SU-DHL-6 (cell line): ENCODE results near the gene PLXND1.

Source experiments
- H2AFZ ChIP-seq: fragments of 200-600 bp; sonication (generic); 2 replicates; pipeline ENCODE4 v1.6.1; 2014; ENCODE audit warnings: low read depth, mild to moderate bottlenecking, moderate library complexity, mixed read lengths, antibody characterized with exemption, low read length; ENCODE audit not compliant: severe bottlenecking
- H3F3A ChIP-seq: fragments of 200-600 bp; shearing (Covaris generic); 2 replicates; pipeline ENCODE4 v1.6.0; 2016; ENCODE audit warnings: antibody characterized with exemption, mild to moderate bottlenecking; ENCODE audit not compliant: insufficient read depth
- H3K27ac ChIP-seq: fragments of 200-600 bp; sonication (generic); 2 replicates; pipeline ENCODE4 v1.5.1; 2016; ENCODE audit warnings: low read depth, mild to moderate bottlenecking, low read length, moderate library complexity, mixed read lengths
- H3K27me3 ChIP-seq: fragments of 200-600 bp; sonication (generic), shearing (Covaris generic); 2 replicates; pipeline ENCODE4 v1.6.0; 2014; ENCODE audit warnings: mild to moderate bottlenecking, low read length
- H3K36me3 ChIP-seq: fragments of 200-600 bp; sonication (generic); 2 replicates; pipeline ENCODE4 v1.6.1; 2014; ENCODE audit warnings: mild to moderate bottlenecking, low read length, mixed read lengths
- H3K4me2 ChIP-seq: fragments of 300-600, 200-600 bp; shearing (Covaris generic), sonication (generic); 2 replicates; pipeline ENCODE4 v1.6.0; 2014; ENCODE audit warnings: low read length, low read depth, mild to moderate bottlenecking; ENCODE audit not compliant: poor library complexity, severe bottlenecking
- H3K4me3 ChIP-seq: fragments of 200-600 bp; sonication (generic); 2 replicates; pipeline ENCODE4 v1.5.1; 2014; ENCODE audit warnings: antibody characterized with exemption, low read length, mild to moderate bottlenecking, mixed read lengths; ENCODE audit not compliant: insufficient read depth, poor library complexity, severe bottlenecking
- H3K79me2 ChIP-seq: fragments of 200-600 bp; sonication (generic); 2 replicates; pipeline ENCODE4 v1.6.1; 2014; ENCODE audit warnings: mild to moderate bottlenecking, low read length, moderate library complexity; ENCODE audit not compliant: insufficient read depth
- H3K9ac ChIP-seq: fragments of 200-600 bp; sonication (generic); 2 replicates; pipeline ENCODE4 v1.7.0; 2014; ENCODE audit warnings: mild to moderate bottlenecking, low read length
- H3K9me2 ChIP-seq: fragments of 200-600 bp; sonication (generic); replicated peaks from 2 replicates; pipeline ENCODE4 v1.6.1; 2014; ENCODE audit warnings: low read length; ENCODE audit not compliant: insufficient read depth
- H3K9me3 ChIP-seq: fragments of 200-600 bp; sonication (generic); 2 replicates; pipeline ENCODE4 v1.6.1; 2014; ENCODE audit warnings: low read length, mixed read lengths; ENCODE audit not compliant: insufficient read depth
- H4K20me1 ChIP-seq: fragments of 200-600 bp; sonication (generic); 2 replicates; pipeline ENCODE4 v1.6.1; 2014; ENCODE audit warnings: low read depth, mild to moderate bottlenecking, antibody characterized with exemption, low read length, moderate library complexity, mixed read lengths
- EZH2phosphoT487 ChIP-seq: fragments of 200-600 bp; sonication (generic), shearing (Covaris generic); conservative IDR thresholded peaks from 2 replicates; pipeline ENCODE4 v1.6.1; 2018; ENCODE audit warnings: mild to moderate bottlenecking, antibody characterized with exemption, low read length, moderate library complexity, mixed read lengths
- TF ChIP-seq, protein P1 (sequence below): fragments of 200-600 bp; sonication (generic); IDR thresholded peaks from one replicate; pipeline ENCODE4 v1.5.1; 2017; ENCODE audit warnings: antibody characterized with exemption, mild to moderate bottlenecking, low read length, moderate library complexity; ENCODE audit not compliant: insufficient read depth, poor library complexity, severe bottlenecking

The PLXND1 gene, protein sequence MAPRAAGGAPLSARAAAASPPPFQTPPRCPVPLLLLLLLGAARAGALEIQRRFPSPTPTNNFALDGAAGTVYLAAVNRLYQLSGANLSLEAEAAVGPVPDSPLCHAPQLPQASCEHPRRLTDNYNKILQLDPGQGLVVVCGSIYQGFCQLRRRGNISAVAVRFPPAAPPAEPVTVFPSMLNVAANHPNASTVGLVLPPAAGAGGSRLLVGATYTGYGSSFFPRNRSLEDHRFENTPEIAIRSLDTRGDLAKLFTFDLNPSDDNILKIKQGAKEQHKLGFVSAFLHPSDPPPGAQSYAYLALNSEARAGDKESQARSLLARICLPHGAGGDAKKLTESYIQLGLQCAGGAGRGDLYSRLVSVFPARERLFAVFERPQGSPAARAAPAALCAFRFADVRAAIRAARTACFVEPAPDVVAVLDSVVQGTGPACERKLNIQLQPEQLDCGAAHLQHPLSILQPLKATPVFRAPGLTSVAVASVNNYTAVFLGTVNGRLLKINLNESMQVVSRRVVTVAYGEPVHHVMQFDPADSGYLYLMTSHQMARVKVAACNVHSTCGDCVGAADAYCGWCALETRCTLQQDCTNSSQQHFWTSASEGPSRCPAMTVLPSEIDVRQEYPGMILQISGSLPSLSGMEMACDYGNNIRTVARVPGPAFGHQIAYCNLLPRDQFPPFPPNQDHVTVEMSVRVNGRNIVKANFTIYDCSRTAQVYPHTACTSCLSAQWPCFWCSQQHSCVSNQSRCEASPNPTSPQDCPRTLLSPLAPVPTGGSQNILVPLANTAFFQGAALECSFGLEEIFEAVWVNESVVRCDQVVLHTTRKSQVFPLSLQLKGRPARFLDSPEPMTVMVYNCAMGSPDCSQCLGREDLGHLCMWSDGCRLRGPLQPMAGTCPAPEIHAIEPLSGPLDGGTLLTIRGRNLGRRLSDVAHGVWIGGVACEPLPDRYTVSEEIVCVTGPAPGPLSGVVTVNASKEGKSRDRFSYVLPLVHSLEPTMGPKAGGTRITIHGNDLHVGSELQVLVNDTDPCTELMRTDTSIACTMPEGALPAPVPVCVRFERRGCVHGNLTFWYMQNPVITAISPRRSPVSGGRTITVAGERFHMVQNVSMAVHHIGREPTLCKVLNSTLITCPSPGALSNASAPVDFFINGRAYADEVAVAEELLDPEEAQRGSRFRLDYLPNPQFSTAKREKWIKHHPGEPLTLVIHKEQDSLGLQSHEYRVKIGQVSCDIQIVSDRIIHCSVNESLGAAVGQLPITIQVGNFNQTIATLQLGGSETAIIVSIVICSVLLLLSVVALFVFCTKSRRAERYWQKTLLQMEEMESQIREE (N-terminal part only)

DNA sequence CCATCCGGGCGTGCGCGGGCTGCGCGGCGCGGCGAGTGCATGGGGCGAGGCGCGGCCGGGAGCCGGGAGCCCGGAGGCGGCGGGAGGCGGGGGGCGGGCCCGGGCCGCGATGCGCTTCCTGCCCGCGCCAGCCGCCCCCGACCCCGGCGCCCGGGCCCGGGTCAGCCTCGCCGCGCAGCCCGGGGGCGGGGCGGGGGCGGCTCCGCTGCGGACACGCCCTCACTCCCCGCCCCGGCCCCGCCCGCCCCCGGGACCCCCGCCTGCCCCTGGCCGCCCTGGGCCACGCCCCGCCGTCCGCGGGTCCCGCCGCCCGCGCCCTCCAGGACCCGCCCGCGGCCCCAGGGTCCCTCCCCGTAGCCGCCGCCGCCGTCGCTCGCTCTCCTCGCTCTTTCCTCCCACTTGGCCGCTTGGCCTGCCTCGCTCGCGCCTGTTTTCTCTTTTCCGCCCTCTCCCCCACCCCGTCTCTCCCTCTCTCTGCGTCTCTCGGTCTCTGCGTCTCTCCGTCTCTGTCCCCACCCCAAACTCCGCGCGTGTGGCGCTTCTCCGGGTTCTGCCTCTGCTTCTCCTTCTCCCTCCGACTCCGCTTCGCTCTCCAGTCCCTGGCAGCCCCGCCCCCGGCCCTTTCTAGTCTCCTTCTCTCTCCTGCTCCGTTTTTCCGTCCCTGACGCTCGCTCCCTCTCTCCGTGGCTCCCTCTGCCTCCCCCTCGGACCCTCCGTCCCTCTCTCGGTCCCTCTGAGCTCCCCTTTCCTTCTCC lies at the start of gene PLXND1:
Gene PLXND1 (minus strand): TSS at position 41 of the 755 bp plus-strand sequence. CDS start 37 bp downstream, at position 4.
- no peaks in the 10 kb centered on the region for H3K27me3 ChIP-seq
- H3K4me2 ChIP-seq = peak within 1 kb of the TSS; percentile 48
- no peak for TF ChIP-seq EZH2phosphoT487
- TF ChIP-seq, protein P1, sequence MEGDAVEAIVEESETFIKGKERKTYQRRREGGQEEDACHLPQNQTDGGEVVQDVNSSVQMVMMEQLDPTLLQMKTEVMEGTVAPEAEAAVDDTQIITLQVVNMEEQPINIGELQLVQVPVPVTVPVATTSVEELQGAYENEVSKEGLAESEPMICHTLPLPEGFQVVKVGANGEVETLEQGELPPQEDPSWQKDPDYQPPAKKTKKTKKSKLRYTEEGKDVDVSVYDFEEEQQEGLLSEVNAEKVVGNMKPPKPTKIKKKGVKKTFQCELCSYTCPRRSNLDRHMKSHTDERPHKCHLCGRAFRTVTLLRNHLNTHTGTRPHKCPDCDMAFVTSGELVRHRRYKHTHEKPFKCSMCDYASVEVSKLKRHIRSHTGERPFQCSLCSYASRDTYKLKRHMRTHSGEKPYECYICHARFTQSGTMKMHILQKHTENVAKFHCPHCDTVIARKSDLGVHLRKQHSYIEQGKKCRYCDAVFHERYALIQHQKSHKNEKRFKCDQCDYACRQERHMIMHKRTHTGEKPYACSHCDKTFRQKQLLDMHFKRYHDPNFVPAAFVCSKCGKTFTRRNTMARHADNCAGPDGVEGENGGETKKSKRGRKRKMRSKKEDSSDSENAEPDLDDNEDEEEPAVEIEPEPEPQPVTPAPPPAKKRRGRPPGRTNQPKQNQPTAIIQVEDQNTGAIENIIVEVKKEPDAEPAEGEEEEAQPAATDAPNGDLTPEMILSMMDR = no peak
- no peak within 1 kb of the TSS; the same call in 1 of the 2 replicates for H3K9ac ChIP-seq
- no peaks in the 10 kb centered on the region for H3F3A ChIP-seq
- H4K20me1 ChIP-seq = no peaks in the 10 kb centered on the region
- H3K27ac ChIP-seq = no peak within 1 kb of the TSS
- no peaks in the 10 kb centered on the region for H3K36me3 ChIP-seq
- H2AFZ ChIP-seq = no peak within 1 kb of the TSS
- no peaks in the 10 kb centered on the region for H3K9me2 ChIP-seq
- H3K9me3 ChIP-seq = no peaks in the 10 kb centered on the region
- H3K79me2 ChIP-seq = no peaks in the 10 kb centered on the region
- H3K4me3 ChIP-seq = peak within 1 kb of the TSS; percentile 25

DNA sequence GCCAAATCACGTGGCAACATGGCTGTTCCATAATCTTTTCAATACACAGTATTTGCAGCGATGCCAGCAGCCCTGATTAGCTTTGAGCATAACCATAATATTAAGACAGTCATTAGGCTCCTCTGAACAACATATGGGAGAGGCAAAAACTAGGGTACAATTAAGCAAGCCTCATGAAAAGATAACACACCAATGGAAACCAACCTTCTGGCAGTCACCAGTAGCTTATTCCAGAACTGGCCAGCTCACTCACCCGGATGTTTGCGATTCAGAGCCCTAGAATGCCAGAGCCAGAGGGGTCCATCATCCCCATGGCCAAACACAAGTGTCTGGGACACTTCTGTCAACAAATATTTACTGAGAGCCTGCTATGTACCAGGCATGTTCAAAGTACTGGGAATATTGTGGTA lies 48.8 kb upstream of the PLXND1 start:
- Histone ChIP-seq H2AFZ (no peak overlapping the region), H3K27ac (no peak overlapping the region), H3F3A (no peaks in the 10 kb centered on the region), H3K9ac (no peak overlapping the region), H3K9me3 (no peaks in the 10 kb centered on the region), H3K79me2 (no peaks in the 10 kb centered on the region), H3K27me3 (no peaks in the 10 kb centered on the region), H3K36me3 (no peaks in the 10 kb centered on the region), H4K20me1 (no peaks in the 10 kb centered on the region), H3K9me2 (no peaks in the 10 kb centered on the region), H3K4me2 (no peak overlapping the region), H3K4me3 (no peak overlapping the region)
- TF ChIP-seq EZH2phosphoT487 = no peak
- TF ChIP-seq, protein P1 = no peak

DNA sequence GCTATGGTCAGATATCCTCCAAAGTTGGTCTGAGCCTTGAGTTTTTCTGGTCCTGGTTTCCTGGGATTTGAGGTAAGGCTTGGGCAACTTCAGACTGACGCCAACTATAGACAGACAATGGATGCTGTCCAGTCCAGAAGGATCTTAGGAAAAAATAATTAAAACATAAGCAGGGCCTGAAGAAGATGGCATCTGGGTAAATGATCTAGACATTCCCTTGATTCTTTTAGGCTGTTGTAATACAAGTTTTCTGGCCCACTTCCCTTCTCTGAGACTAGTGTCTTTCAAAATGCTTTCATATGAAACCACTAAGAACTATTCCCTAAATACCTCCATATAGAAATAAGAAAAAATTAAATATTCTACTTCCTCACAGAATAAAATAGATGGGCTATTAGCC lies 47.7 kb upstream of the PLXND1 start:
- Histone ChIP-seq H2AFZ (no peak overlapping the region), H3F3A (no peaks in the 10 kb centered on the region), H3K79me2 (no peaks in the 10 kb centered on the region), H3K4me3 (no peak overlapping the region), H3K27ac (no peak overlapping the region), H3K4me2 (no peak overlapping the region), H3K9me2 (no peaks in the 10 kb centered on the region), H3K9me3 (no peaks in the 10 kb centered on the region), H3K27me3 (no peaks in the 10 kb centered on the region), H3K9ac (no peak overlapping the region), H4K20me1 (no peaks in the 10 kb centered on the region), H3K36me3 (no peaks in the 10 kb centered on the region)
- TF ChIP-seq, protein P1 = no peak
- TF ChIP-seq EZH2phosphoT487 = no peak
